ENCODE measurements around the gene HAPSTR1.

Gene HAPSTR1

DNA sequence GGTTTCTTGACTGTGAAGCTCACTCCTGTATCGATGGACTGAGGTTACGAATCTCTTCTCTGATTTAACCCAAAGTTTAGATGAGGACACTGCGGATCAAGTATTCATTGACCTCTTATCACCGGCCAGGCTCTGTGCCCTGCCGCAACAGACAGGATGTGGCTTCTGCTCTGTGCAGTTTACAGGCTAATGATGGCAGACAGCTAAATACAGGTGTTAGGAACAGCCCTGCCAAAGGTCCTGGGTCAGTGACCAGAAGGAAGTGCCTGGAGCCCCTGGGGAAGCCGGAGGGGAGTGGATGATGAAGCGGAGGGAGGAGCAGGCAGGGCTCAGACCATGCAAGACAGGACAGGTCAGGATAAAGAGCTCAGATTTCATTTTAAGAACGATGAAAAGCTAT lies 44.4 kb downstream of the HAPSTR1 start:
- H3K36me3 ChIP-seq (replicated peaks; ENCODE audit: insufficient read depth, low read length): no peaks in the 10 kb centered on the region
- H3F3A ChIP-seq (ENCODE audit: insufficient read depth, low read length): peaks cover 29% of the 10 kb centered on the region
- peaks cover 22% of the 10 kb centered on the region for H3K4me1 ChIP-seq (ENCODE audit: low read length)
- H3K4me2 ChIP-seq (ENCODE audit: low read depth, low read length): peak overlapping the region; percentile 54
- no peaks in the 10 kb centered on the region for H3K27me3 ChIP-seq (replicated peaks; ENCODE audit: insufficient read depth, low read length)
- no peaks in the 10 kb centered on the region for H4K20me1 ChIP-seq (ENCODE audit: insufficient read depth, low read length)
- 0 out of 2 replicates have a peak, but pooled peaks cover 2% of the 10 kb centered on the region for H3K79me2 ChIP-seq (ENCODE audit: low read length)
- no peak for TF ChIP-seq EZH2phosphoT487 (IDR thresholded peaks at IDR 0.05; ENCODE audit: low read length)
- TF ChIP-seq, protein P1, sequence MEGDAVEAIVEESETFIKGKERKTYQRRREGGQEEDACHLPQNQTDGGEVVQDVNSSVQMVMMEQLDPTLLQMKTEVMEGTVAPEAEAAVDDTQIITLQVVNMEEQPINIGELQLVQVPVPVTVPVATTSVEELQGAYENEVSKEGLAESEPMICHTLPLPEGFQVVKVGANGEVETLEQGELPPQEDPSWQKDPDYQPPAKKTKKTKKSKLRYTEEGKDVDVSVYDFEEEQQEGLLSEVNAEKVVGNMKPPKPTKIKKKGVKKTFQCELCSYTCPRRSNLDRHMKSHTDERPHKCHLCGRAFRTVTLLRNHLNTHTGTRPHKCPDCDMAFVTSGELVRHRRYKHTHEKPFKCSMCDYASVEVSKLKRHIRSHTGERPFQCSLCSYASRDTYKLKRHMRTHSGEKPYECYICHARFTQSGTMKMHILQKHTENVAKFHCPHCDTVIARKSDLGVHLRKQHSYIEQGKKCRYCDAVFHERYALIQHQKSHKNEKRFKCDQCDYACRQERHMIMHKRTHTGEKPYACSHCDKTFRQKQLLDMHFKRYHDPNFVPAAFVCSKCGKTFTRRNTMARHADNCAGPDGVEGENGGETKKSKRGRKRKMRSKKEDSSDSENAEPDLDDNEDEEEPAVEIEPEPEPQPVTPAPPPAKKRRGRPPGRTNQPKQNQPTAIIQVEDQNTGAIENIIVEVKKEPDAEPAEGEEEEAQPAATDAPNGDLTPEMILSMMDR (IDR thresholded peaks at IDR 0.05; ENCODE audit: low read length): no peak
- no peak for TF ChIP-seq EZH2 (optimal IDR thresholded peaks at IDR 0.05; ENCODE audit: low read depth, low read length)
- peak overlapping the region; percentile 23; the same call in 1 of the 2 replicates for H3K27ac ChIP-seq (ENCODE audit: low read length)
- no peak overlapping the region for H2AFZ ChIP-seq (ENCODE audit: low read length)
- no peaks in the 10 kb centered on the region for H3K9me2 ChIP-seq (replicated peaks; ENCODE audit: insufficient read depth, low read length)
- peak; percentile 79 for DNase-seq
- no peak overlapping the region; the same call in 1 of the 2 replicates for H3K9ac ChIP-seq (ENCODE audit: low read length)
- H3K4me3 ChIP-seq (ENCODE audit: low read length): no peak overlapping the region
- no peaks in the 10 kb centered on the region for H3K9me3 ChIP-seq (replicated peaks; ENCODE audit: insufficient read depth, low read length)

DNA sequence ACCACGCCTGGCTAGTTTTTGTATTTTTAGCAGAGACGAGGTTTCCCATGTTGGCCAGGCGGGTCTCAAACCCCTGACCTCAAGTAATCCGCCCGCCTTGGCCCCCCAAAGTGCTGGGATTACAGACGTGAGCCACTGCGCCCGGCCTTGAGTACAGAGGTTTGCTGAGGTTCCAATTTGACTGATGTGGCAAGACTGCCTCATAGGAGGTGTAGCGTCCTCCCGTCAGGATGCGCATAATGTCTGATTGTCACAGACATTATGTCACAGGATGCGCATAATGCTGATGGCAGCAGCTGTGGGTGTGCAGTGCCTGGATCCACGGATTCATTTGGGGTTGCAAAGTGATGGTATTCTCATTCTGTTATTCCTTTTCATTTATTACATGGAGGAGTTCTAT lies 45.2 kb downstream of the HAPSTR1 start:
- Histone ChIP-seq H3K9me3 (replicated peaks; ENCODE audit: insufficient read depth, low read length) (no peaks in the 10 kb centered on the region), H3K4me3 (ENCODE audit: low read length) (no peak overlapping the region), H2AFZ (ENCODE audit: low read length) (no peak overlapping the region), H3K9me2 (replicated peaks; ENCODE audit: insufficient read depth, low read length) (no peaks in the 10 kb centered on the region), H4K20me1 (ENCODE audit: insufficient read depth, low read length) (no peaks in the 10 kb centered on the region), H3K27ac (ENCODE audit: low read length) (no peak overlapping the region), H3K36me3 (replicated peaks; ENCODE audit: insufficient read depth, low read length) (no peaks in the 10 kb centered on the region), H3K27me3 (replicated peaks; ENCODE audit: insufficient read depth, low read length) (no peaks in the 10 kb centered on the region), H3F3A (ENCODE audit: insufficient read depth, low read length) (peaks cover 26% of the 10 kb centered on the region), H3K9ac (ENCODE audit: low read length) (no peak overlapping the region), H3K4me1 (ENCODE audit: low read length) (peaks cover 22% of the 10 kb centered on the region), H3K79me2 (ENCODE audit: low read length) (0 out of 2 replicates have a peak, but pooled peaks cover 2% of the 10 kb centered on the region), H3K4me2 (ENCODE audit: low read depth, low read length) (no peak overlapping the region)
- DNase-seq: no peak
- TF ChIP-seq EZH2 (optimal IDR thresholded peaks at IDR 0.05; ENCODE audit: low read depth, low read length) (no peak), EZH2phosphoT487 (IDR thresholded peaks at IDR 0.05; ENCODE audit: low read length) (no peak)
- TF ChIP-seq, protein P1 (IDR thresholded peaks at IDR 0.05; ENCODE audit: low read length): no peak

DNA sequence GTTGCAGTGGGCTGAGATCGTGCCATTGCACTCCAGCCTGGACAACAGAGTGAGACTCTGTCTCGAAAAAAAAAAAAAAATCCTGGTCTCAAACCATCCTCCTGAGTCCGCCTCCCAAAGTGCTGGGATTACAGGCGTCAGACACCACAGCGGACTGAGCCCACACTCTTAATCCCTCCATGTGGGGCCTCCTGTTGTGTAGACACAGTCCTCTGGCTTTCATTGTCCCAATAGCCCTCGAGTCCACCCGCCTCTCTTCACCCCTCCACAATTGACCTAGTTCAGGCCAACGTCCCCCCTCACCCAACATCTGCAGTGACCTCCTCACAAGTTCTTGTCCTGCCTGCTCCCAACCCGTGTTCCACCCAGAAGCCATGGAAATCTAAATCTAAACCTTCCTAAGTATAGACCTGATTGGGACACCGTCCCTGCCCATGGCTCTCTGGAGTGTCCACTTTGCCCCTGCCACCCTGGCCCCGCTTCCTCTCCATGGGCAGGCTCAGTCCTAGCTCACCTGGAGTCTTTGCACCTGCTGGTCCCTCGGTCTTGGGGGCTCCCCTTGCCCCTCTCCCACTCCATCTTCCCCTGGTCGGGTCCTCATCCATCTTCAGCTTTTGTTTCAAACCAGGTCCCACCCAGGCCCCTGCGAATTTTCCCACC lies 46.7 kb downstream of the HAPSTR1 start:
- Histone ChIP-seq H4K20me1 (ENCODE audit: insufficient read depth, low read length) (no peaks in the 10 kb centered on the region), H3K27ac (ENCODE audit: low read length) (no peak overlapping the region), H3K36me3 (replicated peaks; ENCODE audit: insufficient read depth, low read length) (no peaks in the 10 kb centered on the region), H3K9me2 (replicated peaks; ENCODE audit: insufficient read depth, low read length) (no peaks in the 10 kb centered on the region), H3K4me3 (ENCODE audit: low read length) (no peak overlapping the region), H3K4me2 (ENCODE audit: low read depth, low read length) (no peak overlapping the region), H3F3A (ENCODE audit: insufficient read depth, low read length) (peaks cover 17% of the 10 kb centered on the region), H2AFZ (ENCODE audit: low read length) (no peak overlapping the region), H3K9ac (ENCODE audit: low read length) (no peak overlapping the region), H3K27me3 (replicated peaks; ENCODE audit: insufficient read depth, low read length) (no peaks in the 10 kb centered on the region), H3K9me3 (replicated peaks; ENCODE audit: insufficient read depth, low read length) (no peaks in the 10 kb centered on the region), H3K79me2 (ENCODE audit: low read length) (0 out of 2 replicates have a peak, but pooled peaks cover 2% of the 10 kb centered on the region), H3K4me1 (ENCODE audit: low read length) (peaks cover 16% of the 10 kb centered on the region)
- no peak for DNase-seq
- TF ChIP-seq, protein P1 (IDR thresholded peaks at IDR 0.05; ENCODE audit: low read length): no peak
- TF ChIP-seq EZH2 (optimal IDR thresholded peaks at IDR 0.05; ENCODE audit: low read depth, low read length): no peak
- TF ChIP-seq EZH2phosphoT487 (IDR thresholded peaks at IDR 0.05; ENCODE audit: low read length): no peak

All from MM.1S (cell line).